ENCODE results near the gene CEP112. TPM values are rescaled to one million over a fixed set of nuclear protein-coding genes. Genes with fewer than 3 reads are reported as not detected.

Gene CEP112
- total RNA-seq, 1 donor from 2014 or later, result 14.8 TPM

- DNase-seq, result peak; percentile 64
These were observed 558.6 kb downstream of the CEP112 start for GRCh38 chr17:65633146-65633881.

- no peak for DNase-seq
These were observed 561.4 kb downstream of the CEP112 start for GRCh38 chr17:65630502-65630901.

DNA sequence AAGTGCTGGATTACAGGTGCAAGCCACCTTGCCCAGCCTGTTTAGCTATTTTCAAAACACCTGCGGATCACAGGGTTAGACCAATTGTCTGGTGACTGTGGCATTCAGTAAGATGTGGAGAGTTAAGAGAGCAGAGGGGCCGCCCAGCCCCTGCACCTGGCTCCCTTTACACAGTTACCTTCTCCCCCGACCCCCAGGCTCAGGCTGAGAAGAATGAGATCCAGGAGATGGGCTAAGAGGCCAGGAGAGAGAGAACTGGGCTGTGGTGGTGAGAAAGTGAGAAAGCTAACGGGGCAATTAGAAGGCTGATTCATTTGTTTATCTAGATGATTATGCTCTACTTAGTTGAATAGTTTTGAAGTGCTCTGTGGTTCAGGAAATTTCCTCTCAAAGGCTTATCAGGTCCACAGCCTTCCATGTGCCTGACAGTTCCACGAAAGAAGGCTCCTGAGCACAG is 562.7 kb downstream of the CEP112 start:
- peak; percentile 21 for DNase-seq

DNA sequence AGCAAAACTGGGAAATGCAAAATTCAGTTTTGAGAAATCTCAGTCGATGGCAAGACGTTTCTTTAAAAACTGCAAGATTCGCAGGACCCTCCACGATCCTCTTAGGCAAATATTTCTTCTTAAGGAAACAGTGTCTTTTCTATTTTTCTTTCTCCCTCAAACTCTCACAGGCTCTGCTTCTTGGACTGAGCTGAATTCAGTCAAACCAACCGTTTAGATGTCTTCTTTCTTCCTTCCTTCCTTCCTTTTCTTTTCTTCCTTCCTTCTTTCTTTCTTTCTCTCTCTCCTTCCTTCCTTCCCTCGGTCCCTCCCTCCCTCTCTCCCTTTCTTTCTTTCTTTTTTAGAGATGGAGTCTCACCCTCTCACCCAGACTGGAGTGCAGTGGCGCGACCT is 563.3 kb downstream of the CEP112 start:
- DNase-seq, result no peak

DNA sequence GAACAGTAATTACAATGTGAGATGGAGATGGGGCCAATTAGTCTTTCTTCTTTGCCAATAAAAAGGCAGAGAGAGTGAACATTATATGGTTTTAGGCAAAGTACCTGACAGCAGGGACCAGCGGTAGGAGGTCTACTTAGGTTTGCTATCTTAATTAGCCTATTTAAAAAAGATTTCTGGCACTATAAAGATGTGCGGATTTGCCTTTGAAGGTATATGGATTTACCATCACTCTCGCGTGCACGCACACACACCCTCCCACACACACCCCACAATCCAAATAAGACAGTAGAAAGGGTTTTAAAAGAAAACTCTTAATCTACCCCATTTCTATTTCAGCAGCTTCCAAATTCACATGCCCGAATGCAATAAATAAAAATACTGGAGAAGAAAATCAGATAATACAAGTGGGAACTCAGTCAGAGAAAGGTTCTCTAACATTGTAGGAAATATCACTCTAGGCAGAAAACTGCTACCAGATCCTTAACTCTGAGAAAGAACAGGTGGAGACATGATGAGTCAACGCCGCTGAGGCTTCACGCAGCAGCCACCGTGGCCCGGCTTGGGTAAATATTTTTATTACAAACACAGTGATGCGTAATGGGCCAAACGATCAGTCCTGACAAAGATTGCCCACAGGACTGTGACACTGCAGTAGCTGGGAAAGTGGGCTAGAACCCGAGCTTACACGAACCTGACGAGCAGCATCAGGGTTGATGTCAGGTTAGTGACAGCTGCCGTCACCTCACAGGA is 563.9 kb downstream of the CEP112 start:
- peak; percentile 77 for DNase-seq

DNA sequence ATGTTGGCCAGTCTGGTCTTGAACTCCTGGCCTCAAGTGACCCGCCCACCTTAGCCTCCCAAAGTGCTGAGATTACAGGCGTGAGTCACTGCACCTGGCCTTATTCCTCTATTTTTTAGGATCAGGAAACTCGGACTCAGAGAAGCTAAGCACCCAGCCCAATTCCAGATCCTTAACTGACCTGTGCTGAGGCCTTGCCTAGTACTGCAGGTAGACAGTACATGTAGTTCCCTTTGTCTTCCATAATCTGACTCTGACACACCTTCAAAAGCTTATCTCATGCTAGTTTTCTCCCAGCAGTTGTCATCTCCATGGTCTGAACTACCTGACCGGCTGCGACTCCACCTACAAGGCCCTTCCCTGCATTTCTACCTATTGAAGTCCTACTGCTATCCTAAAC is 564.8 kb downstream of the CEP112 start:
- DNase-seq, result no peak

DNA sequence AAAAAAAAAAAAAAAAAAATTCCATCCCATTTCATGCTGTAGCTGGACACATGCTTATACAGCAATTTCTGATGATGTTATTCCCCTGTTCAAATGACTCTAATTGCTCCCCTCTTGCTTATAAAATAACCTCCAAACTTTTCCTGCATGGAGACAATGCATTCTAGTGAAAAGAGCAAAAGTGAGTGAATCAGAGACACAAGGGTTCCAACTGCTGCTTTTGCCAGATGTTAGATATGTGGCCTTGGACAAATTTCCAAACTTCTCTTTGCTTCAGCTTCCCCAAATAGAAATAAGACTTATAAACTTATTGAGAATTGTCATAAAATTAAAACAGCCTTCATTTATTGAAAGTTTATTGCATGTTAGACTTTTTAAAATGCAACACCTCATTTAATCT is 565.5 kb downstream of the CEP112 start:
- no peak for DNase-seq

GRCh38 chr17:65618516-65618915 is 573.4 kb downstream of the CEP112 start:
- DNase-seq, result no peak

- DNase-seq, result no peak
These were observed 574.4 kb downstream of the CEP112 start for GRCh38 chr17:65617496-65617895.

- no peak for DNase-seq
These were observed 582.2 kb downstream of the CEP112 start for GRCh38 chr17:65609749-65610148.

DNA sequence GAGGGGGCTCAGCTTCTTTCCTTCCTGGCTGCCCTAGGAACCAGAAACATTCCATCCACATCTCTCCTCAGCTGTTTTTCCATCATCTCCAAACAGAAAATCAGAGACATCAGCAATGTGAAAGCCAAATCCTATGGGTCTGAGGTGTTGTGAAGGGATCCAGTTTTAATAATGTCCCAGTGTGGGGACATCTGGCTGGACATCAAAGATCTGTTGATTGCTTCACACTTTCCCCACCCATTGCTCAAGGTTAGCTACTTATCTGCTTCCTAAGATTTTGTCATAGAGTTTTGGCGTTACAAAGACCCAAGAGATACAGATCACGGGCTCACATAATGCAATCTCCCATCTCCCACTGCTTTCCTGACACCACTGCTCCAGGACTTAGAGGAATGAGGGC is 582.6 kb downstream of the CEP112 start:
- no peak for DNase-seq

GRCh38 chr17:65604070-65604469 is 587.9 kb downstream of the CEP112 start:
- DNase-seq, result peak; percentile 90

- DNase-seq, result no peak
These were observed 590.1 kb downstream of the CEP112 start for GRCh38 chr17:65601881-65602280.

GRCh38 chr17:65601145-65601544 is 590.8 kb downstream of the CEP112 start:
- no peak for DNase-seq

DNA sequence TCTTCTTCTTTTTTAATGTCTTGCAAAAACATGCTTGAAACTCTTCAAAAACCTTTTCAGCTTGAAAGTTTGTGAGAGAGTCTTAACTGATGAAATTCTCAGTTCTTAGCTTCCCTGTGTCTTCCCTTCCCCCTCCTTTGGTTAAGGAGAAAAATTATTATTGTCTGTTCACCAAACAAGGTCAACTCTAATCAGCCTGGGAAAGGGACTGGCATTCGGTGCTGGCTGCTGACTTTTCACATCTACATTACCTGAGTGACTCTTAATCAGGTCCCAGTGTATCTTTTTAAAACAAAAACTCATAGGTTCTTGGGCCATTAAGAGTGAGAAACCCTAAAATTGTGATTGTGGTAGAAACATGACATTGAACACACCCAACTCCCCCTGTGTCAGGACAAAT is 591.4 kb downstream of the CEP112 start:
- no peak for DNase-seq

DNA sequence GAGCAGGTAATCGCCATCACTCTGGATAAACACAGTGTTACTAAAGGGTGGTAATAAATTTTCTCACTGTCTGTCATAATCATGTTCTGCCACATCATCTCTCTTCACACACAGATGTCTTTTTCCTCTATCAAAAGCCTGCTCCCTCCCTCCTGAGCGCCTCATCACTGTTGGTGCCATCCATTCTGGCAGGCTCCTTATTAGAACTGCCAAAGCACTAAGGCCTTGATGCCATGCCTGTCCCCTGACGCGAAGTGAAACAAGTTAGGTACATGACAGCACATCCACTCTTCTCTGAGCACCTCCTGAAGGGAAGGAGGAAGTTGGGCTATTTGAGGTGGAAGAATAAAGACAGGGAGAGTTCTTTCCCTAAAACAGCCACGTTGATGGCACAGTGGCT is 592.3 kb downstream of the CEP112 start:
- DNase-seq, result no peak

- DNase-seq, result no peak
These were observed 593.2 kb downstream of the CEP112 start for GRCh38 chr17:65598746-65599145.

DNA sequence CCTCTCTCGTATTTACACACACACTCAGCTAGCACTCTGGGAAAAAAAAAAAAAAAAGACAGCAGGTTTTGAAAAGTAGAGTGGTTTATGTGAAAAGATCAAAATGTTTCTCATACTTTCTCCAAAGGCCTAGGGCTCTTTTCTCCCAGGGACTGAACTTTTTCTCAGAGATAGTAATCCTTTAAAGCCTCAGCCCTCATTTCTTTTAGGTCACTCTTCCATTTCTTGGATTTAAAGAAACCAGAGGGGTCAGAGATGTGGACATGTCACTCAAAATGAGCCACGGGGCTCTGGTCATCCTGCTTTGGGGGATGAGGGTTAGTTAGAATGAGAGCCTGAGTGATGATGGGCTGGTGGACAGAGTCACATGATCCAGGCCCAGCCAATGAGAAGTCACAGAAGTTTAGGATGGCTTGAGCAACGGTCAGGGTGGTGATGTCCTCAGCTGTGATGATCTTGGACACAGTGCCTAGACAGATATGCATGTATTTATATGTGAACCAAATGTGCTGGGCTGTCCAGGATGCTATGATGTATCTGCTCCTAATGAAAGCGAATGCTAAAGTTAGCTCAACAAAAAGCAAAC is 596.8 kb downstream of the CEP112 start:
- DNase-seq, result no peak

GRCh38 chr17:65593855-65594845 is 597.8 kb downstream of the CEP112 start:
- peak; percentile 26 for DNase-seq

DNA sequence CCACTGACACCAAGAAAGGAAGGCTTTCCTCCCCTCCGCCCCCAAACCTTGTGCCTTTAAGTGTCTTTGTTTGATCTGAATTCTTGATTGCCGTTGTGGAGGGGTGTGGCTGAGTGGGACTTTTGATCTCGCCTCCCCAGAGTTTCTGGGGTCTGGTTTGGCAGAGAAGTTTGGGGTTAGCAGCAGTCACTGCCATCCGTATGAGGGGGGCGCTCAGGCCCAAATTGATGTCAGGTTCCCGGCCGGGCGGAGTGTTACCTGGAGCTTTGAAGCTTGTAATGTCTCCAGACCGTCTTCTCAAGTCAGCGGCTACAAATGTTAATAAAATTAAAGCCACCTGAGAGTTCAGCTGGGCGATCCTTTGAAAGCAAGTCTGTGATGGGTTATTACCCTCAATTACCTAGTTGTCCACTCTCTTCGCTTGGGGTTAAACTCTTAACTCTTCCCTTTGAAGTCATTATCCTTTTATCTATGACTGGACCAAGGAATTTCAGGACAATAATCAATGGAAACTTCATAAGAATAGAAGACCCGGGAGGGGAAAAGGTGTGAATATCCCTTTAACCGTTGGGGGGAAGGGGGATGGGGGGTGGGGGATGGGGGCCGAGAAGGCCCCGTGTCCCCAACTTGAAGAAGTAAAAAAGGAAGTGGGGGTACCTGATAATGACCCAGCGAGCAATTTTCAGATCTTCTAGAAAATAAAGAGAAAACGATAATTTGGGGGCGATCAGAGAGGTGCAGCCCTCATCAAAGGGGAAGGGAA is 598.7 kb downstream of the CEP112 start:
- DNase-seq, result no peak

DNA sequence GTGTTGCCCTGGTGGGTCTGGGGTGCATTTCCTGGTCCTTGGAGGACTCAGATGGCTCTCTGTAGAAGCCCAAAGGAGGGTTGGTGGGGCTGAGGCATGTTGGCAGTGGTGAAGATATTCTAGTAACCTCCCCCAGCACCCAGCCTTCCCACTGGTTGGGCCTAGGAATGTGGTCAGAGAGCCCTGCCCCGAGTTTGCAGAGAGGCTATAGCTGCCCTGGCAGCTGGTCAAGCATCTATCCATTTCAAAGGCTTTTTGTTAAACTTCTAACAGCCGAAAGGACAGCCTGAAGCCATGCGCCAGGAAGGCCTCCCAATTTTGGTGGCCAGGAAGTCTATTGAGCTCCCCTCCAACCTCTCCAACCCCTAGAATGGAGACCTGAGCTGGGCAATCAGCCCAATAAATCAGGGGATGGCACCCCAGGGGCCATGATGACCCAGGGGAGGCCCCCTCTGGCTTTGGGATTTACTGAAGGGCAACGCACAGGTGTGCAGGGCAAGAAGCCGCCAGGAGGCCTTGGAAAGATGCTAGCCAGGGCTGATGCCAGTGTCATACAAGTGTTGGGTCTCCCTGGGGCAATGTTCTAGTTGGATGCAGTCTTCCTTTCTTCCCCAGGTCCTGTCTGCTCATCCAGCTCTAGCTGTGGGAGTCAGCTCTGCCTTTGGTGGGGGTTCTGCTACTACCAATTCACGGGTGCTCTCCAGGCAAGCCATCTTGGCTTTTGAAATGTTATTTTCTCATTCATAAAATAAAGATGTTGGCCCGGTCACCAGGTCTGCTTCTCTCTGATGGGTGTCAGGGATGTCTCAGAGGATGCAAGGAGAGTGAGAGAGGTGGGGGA is 599.6 kb downstream of the CEP112 start:
- no peak for DNase-seq
